Measurements from ENCODE around the gene PLCG1.
"Not testable (repeated sequence)": the region's sequence is repeated elsewhere in the genome, so short reads cannot be mapped to it uniquely, and the experiment has no call there.

PLCG1 gene

GRCh38 chr20:41136680-41137613, at the start of gene PLCG1:
TSS of gene PLCG1 (plus strand) at chr20:41137543. CDS start at chr20:41137642, 99 bp downstream.
- DNase-seq: no peak

- no peak for DNase-seq
Observed at GRCh38 chr20:41087777-41088176, 49.6 kb upstream of the PLCG1 start.

- no peak for DNase-seq
Observed at GRCh38 chr20:41089555-41089954, 47.8 kb upstream of the PLCG1 start.

GRCh38 chr20:41091927-41092326, 45.4 kb upstream of the PLCG1 start:
- no peak for DNase-seq

- DNase-seq: no peak
Observed at GRCh38 chr20:41094353-41095055, 42.8 kb upstream of the PLCG1 start.

GRCh38 chr20:41095110-41095969, 42.0 kb upstream of the PLCG1 start:
- no peak for DNase-seq

- DNase-seq: no peak
Observed at GRCh38 chr20:41098703-41099250, 38.6 kb upstream of the PLCG1 start.

GRCh38 chr20:41100001-41100480, 37.3 kb upstream of the PLCG1 start:
- no peak for DNase-seq

GRCh38 chr20:41101660-41102059, 35.7 kb upstream of the PLCG1 start:
- DNase-seq: no peak

- DNase-seq: no peak
Observed at GRCh38 chr20:41108531-41108930, 28.8 kb upstream of the PLCG1 start.

GRCh38 chr20:41110012-41110411, 27.3 kb upstream of the PLCG1 start:
- DNase-seq: no peak

GRCh38 chr20:41110930-41111577, 26.3 kb upstream of the PLCG1 start:
- DNase-seq: no peak

GRCh38 chr20:41111578-41111951, 25.8 kb upstream of the PLCG1 start:
- DNase-seq: no peak

GRCh38 chr20:41116282-41116956, 20.9 kb upstream of the PLCG1 start:
- no peak for DNase-seq

GRCh38 chr20:41118159-41118558, 19.2 kb upstream of the PLCG1 start:
- DNase-seq: not testable (repeated sequence)

- DNase-seq: no peak
Observed at GRCh38 chr20:41118632-41119031, 18.7 kb upstream of the PLCG1 start.

GRCh38 chr20:41119614-41120561, 17.5 kb upstream of the PLCG1 start:
- DNase-seq: no peak

GRCh38 chr20:41121399-41121798, 15.9 kb upstream of the PLCG1 start:
- DNase-seq: no peak

- DNase-seq: no peak
Observed at GRCh38 chr20:41123631-41124030, 13.7 kb upstream of the PLCG1 start.

GRCh38 chr20:41124451-41125094, 12.8 kb upstream of the PLCG1 start:
- DNase-seq: no peak
